SK-N-SH treated with all-trans-retinoic acid at 6 μM for 48 hours (cell line): ENCODE results near the gene FABP3.

Experiments
- ARNTL ChIP-seq: fragments of 450-650 bp; formaldehyde crosslinking; IDR thresholded peaks from 2 replicates; pipeline ENCODE4 v1.5.0; 2020; ENCODE audit warnings: low read depth, mild to moderate bottlenecking, moderate library complexity, borderline replicate concordance
- BACH2 ChIP-seq: fragments of 250-450 bp; sonication (Bioruptor Pico); IDR thresholded peaks from 2 replicates; pipeline ENCODE4 v1.9.0; 2021; ENCODE audit warnings: mild to moderate bottlenecking, borderline replicate concordance
- ESRRG ChIP-seq: fragments of 250-450 bp; sonication (Bioruptor Pico); IDR thresholded peaks from 2 replicates; pipeline ENCODE4 v1.6.1; 2021; ENCODE audit warnings: mild to moderate bottlenecking
- GLIS3 ChIP-seq: fragments of 250-450 bp; sonication (Bioruptor Pico); IDR thresholded peaks from 2 replicates; pipeline ENCODE4 v1.5.0; 2020; ENCODE audit warnings: mild to moderate bottlenecking, moderate library complexity
- OSR1 ChIP-seq: fragments of 250-450 bp; sonication (Bioruptor Pico); IDR thresholded peaks from 2 replicates; pipeline ENCODE4 v1.8.0; 2022; ENCODE audit warnings: moderate library complexity, mild to moderate bottlenecking, inconsistent platforms
- RARB ChIP-seq: fragments of 250-450 bp; sonication (Bioruptor Pico); IDR thresholded peaks from 2 replicates; pipeline ENCODE4 v1.8.0; 2021; ENCODE audit warnings: mild to moderate bottlenecking, moderate library complexity
- SNAI2 ChIP-seq: fragments of 250-450 bp; sonication (Bioruptor Pico); IDR thresholded peaks from 2 replicates; pipeline ENCODE4 v1.5.0; 2020; ENCODE audit warnings: mild to moderate bottlenecking, moderate library complexity
- ZFP3 ChIP-seq: fragments of 250-450 bp; sonication (Bioruptor Pico); IDR thresholded peaks from 2 replicates; pipeline ENCODE4 v1.5.0; 2020; ENCODE audit warnings: mild to moderate bottlenecking, moderate library complexity
- ZFP30 ChIP-seq: fragments of 450-650 bp; formaldehyde crosslinking; IDR thresholded peaks from 2 replicates; pipeline ENCODE4 v1.5.0; 2022; ENCODE audit warnings: mild to moderate bottlenecking, moderate library complexity
- ZNF70 ChIP-seq: fragments of 450-650 bp; formaldehyde crosslinking; IDR thresholded peaks from 2 replicates; pipeline ENCODE4 v1.5.0; 2020; ENCODE audit warnings: mild to moderate bottlenecking, moderate library complexity
- ZNF8 ChIP-seq: fragments of 450-650 bp; formaldehyde crosslinking; IDR thresholded peaks from 2 replicates; pipeline ENCODE4 v1.5.0; 2020; ENCODE audit warnings: mild to moderate bottlenecking, moderate library complexity
- TF ChIP-seq, protein P1 (sequence below): fragments of 250-450 bp; sonication (Bioruptor Pico); IDR thresholded peaks from 2 replicates; pipeline ENCODE4 v1.8.0; 2020; ENCODE audit warnings: mild to moderate bottlenecking, moderate library complexity, borderline replicate concordance
- TF ChIP-seq, protein P2 (sequence below): fragments of 250-450 bp; sonication (Bioruptor Pico); IDR thresholded peaks from 2 replicates; pipeline ENCODE4 v1.5.1; 2021; ENCODE audit warnings: mild to moderate bottlenecking, moderate library complexity
- TF ChIP-seq, protein P3 (sequence below): fragments of 250-450 bp; sonication (Bioruptor Pico); IDR thresholded peaks from 2 replicates; pipeline ENCODE4 v1.5.0; 2020; ENCODE audit warnings: mild to moderate bottlenecking, moderate library complexity

DNA sequence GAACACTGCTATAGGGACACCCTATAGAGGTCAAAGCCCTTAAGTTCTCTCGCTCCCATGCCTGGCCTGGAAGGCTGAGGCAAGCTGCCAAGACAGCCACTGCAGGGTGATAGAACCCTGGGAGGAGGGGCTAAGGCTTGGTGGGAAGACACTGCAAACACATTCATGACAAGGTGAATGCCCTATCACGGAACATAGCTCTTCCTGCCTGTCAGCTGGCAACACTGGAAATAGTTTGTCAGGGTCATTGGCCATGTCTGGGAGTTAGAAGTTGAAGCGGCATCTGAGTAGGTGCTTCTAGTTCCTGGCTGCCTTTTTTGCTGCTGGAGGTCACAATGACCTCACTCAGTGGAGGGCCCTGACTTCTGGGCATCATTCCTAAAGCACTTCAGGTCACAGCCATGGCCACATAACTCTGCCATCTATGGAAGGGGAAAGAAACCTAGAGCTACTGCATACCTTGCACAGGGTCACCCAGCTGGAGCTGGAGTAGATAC is 4.2 kb downstream of the FABP3 start:
- TF ChIP-seq GLIS3 (no peak), SNAI2 (CRISPR knock-in tag) (no peak), BACH2 (CRISPR knock-in tag) (no peak), RARB (CRISPR knock-in tag) (no peak), ZNF70 (CRISPR knock-in tag) (no peak), ZFP3 (CRISPR knock-in tag) (no peak), ESRRG (no peak), ZNF8 (no peak), ZFP30 (CRISPR knock-in tag) (no peak), OSR1 (CRISPR knock-in tag) (no peak), ARNTL (no peak)
- TF ChIP-seq, protein P1, sequence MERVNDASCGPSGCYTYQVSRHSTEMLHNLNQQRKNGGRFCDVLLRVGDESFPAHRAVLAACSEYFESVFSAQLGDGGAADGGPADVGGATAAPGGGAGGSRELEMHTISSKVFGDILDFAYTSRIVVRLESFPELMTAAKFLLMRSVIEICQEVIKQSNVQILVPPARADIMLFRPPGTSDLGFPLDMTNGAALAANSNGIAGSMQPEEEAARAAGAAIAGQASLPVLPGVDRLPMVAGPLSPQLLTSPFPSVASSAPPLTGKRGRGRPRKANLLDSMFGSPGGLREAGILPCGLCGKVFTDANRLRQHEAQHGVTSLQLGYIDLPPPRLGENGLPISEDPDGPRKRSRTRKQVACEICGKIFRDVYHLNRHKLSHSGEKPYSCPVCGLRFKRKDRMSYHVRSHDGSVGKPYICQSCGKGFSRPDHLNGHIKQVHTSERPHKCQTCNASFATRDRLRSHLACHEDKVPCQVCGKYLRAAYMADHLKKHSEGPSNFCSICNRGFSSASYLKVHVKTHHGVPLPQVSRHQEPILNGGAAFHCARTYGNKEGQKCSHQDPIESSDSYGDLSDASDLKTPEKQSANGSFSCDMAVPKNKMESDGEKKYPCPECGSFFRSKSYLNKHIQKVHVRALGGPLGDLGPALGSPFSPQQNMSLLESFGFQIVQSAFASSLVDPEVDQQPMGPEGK, result no peak
- TF ChIP-seq, protein P2, sequence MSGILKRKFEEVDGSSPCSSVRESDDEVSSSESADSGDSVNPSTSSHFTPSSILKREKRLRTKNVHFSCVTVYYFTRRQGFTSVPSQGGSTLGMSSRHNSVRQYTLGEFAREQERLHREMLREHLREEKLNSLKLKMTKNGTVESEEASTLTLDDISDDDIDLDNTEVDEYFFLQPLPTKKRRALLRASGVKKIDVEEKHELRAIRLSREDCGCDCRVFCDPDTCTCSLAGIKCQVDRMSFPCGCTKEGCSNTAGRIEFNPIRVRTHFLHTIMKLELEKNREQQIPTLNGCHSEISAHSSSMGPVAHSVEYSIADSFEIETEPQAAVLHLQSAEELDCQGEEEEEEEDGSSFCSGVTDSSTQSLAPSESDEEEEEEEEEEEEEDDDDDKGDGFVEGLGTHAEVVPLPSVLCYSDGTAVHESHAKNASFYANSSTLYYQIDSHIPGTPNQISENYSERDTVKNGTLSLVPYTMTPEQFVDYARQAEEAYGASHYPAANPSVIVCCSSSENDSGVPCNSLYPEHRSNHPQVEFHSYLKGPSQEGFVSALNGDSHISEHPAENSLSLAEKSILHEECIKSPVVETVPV, result no peak
- TF ChIP-seq, protein P3, sequence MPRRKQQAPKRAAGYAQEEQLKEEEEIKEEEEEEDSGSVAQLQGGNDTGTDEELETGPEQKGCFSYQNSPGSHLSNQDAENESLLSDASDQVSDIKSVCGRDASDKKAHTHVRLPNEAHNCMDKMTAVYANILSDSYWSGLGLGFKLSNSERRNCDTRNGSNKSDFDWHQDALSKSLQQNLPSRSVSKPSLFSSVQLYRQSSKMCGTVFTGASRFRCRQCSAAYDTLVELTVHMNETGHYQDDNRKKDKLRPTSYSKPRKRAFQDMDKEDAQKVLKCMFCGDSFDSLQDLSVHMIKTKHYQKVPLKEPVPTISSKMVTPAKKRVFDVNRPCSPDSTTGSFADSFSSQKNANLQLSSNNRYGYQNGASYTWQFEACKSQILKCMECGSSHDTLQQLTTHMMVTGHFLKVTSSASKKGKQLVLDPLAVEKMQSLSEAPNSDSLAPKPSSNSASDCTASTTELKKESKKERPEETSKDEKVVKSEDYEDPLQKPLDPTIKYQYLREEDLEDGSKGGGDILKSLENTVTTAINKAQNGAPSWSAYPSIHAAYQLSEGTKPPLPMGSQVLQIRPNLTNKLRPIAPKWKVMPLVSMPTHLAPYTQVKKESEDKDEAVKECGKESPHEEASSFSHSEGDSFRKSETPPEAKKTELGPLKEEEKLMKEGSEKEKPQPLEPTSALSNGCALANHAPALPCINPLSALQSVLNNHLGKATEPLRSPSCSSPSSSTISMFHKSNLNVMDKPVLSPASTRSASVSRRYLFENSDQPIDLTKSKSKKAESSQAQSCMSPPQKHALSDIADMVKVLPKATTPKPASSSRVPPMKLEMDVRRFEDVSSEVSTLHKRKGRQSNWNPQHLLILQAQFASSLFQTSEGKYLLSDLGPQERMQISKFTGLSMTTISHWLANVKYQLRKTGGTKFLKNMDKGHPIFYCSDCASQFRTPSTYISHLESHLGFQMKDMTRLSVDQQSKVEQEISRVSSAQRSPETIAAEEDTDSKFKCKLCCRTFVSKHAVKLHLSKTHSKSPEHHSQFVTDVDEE (CRISPR knock-in tag), result no peak
